Endometrial microvascular endothelial cells (primary cell): ENCODE measurements around the gene CDH16. TPM values are rescaled to one million over a fixed set of nuclear protein-coding genes. Genes with fewer than 3 reads are reported as not detected.
"Not testable (repeated sequence)": the region's sequence is repeated elsewhere in the genome, so short reads cannot be mapped to it uniquely, and the experiment has no call there.

Experiments used
- in situ Hi-C: cut with HindIII; loops from 2 replicates; pipeline ENCODE4 v1.10.0; 2017; ENCODE audit warnings: low sequenced_read_pairs, low pct_unique_long_range_greater_than_20kb; ENCODE audit errors: inconsistent ontology term
- total RNA-seq: library from RNA; depleted of rRNA; stranded (reverse); fragments of >200 nt; gene quantifications from one replicate; pipeline ENCODE4 v1.2.3, GENCODE V29; 2015; ENCODE audit errors: inconsistent ontology term

CDH16 gene
- total RNA-seq, 1 donor from 2014 or later = not detected

DNA sequence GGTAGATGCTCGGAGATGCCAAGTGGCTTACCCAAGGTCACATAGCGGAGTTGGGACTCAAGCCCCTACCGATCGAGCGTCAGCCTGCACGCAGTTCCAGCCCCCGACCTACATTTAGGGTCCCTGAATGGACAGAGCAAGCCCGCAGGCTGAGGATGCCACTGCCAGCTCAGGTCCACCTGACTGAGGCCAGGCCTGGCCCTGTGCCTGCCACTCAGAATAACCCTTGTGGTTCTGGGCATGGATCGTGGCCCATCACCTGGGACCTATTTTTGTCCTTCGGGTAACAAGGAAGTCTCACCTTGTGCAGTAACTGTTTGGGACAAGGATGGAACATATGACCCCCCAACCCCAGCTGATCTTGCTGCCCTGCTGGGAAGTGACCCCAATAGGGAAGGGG lies 17.1 kb downstream of the CDH16 start:
- in situ Hi-C loops = no loop called here

DNA sequence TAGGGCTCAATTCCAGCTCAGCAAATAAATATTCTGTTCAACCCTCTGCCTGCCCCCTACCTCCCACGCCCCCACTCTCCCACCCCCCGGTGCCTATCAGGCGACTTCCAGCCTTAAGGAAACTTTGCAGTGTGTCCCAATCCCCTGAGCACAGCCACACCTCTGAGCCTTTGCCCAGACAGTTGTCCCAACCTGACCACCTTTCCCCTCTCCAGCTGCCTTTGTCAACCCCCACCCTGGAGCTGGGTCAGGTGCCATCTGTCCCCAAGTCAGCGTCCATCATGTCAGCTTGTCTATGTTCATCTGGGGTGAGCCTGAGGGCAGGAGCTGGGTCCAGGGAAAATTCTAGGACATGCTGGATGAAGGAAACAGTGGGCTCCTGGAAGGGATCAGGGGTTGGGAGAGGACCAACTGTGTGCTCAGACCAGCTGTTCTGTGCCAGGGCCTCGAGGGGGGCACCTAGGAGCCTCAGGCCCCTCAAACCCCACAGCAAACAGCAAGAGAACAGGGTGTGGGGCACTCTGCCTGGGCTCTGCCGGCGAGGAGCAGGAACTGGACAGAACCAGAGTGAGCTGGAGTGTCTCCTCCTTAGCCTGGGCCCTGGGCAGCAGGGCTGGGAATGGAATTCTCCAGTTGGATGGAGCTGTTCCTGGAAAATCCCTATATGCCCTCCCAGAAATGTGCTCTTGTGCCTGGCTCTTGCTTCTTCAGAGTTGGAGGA lies 17.8 kb downstream of the CDH16 start:
- in situ Hi-C loops = no loop called here

DNA sequence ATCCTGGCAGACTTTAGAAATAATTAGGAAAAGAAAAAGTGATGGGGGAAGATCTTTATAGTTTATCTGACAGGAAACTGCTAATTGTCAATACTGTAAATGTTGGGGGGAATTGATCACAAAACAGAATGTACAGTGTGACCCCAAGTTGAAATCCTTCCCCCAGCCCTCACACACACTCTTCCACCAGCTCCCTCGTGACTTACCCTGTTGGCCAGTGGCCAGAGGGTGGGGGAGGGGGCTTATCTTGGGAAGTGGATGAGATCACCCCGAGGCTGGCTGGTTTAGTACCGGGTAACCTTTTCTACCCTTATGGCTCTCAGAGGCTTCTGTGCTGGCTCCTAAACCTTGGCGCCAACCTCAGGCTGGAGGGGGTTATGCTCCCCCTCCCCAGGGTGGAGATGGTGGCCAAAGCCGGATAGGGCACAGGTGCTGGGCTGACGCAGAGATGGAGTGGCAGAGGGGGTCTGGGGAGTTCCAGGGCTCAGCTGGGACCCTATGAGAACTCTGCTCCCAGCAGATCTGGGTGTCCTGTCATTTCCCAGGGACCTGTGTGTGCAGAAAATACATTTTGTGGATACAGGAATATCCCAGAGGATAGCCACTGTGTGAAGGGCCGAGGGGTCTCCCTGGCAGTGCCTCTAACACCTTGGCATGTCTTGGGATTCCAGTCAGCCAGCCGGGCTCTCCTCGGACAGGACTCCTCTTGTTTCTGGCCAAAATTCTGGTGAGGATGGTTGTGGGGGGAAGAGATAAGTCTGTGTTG lies 18.6 kb downstream of the CDH16 start:
- in situ Hi-C loops = no loop called here

DNA sequence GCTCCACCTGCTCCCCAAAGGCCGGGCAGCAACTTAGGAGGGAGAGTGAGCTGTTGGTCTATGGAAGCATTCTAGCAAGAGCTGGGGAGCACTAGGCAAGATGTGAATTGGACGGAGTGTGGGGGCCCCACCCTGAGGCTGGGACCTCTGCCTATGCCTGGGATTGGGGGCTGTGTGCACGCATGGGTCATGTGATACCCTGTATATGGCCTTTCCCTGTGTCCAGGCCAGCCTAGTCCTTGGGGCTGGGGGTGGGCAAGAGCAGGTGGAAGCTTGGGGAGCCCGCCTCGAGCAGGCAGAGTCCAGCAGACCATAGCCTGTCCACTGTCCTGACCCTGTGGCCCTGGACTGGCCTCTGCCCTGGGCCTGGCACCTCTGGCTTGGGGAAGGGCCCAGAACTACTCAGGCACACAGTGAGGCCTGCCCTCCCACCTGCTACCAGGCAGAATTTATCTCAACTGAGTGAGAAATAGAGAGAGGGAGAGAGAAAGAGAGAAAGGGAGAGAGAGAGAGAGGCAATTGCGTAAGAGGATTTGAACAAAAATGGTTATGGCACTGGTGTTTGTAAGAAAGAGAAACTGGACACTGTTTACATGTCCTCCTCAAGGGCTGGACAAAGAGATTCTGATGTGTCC lies 19.3 kb downstream of the CDH16 start:
- in situ Hi-C loops = no loop called here

DNA sequence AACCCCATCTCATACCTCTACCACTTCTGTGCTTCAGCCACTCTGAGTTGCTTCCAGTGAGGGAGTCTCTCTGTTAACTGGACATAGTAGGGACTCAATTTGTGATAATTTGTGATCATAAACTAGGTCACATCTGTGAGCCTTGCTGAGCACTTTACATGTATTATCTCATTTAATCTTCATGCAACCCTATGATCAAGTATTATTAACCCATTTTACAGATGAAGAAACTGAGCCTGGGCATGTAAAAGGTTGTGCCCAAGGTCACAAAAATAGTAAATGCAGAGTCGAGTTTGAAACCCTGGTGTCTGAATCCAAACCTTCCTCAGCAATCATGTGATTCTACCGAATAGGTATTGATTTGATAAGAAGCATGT lies 19.8 kb downstream of the CDH16 start:
- in situ Hi-C loops = no loop called here

DNA sequence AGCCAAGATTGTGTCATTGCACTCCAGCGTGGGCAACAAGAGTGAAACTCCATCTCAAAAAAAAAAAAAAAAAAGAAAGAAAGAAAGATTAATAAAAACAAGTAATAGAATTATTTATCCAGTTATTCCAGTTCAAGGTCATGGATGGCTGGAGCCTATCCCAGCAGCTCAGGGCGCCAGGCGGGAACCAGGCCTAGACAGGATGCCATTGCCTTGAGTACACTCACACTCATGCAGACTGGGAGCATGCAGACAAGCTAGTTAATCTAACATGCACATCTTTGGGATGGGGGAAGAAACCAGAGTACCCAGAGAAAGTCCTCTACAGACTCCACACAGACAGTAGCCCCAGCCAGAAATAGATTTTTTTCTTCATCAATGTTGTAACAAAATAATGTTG lies 20.5 kb downstream of the CDH16 start:
- in situ Hi-C loops = no loop called here

DNA sequence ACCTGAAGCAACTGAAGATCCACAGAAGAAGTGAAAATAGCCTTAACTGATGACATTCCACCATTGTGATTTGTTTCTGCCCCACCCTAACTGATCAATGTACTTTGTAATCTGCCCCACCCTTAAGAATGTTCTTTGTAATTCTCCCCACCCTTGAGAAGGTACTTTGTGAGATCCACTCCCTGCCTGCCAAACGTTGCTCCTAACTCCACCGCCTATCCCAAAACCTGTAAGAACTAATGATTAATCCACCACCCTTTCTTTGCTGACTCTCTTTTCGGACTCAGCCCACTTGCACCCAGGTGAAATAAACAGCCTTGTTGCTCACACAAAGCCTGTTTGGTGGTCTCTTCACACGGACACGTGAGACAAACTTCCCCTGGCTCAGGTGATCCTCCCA lies 22.0 kb downstream of the CDH16 start:
- in situ Hi-C loops = not testable (repeated sequence)

DNA sequence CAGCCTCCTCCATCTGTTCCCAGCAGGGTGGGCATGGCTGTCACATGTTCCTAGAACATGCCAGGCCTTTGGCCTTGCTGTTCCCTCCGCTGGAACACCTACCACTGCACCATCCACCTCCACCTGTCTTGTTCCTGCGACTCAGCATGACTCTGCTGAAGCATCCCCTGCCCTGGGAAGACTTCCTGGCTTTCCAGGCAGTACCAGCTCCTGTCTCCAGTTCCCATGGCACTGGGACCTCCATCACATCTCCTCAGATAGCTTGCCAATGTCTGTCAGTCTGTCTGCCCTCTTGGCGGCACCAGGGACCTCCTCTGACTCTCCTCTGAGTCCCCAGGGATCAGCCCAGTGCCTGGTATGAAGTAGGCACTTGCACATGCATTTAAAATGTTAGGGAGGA lies 22.7 kb downstream of the CDH16 start:
- in situ Hi-C loops = no loop called here

DNA sequence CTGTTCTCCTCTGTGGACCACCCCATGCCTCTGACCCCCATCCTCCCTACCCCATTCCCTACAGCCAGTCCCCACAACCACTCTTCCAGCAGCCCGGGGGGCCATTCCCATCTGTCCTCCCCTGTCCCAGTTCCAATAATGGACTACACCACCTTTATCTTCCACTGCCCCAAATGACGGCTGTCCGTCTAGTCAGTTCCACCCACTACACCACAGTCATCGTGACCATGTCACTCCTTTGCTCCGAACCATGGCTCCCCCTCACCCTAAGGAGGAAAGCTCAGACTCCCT lies 23.1 kb downstream of the CDH16 start:
- in situ Hi-C loops = no loop called here

DNA sequence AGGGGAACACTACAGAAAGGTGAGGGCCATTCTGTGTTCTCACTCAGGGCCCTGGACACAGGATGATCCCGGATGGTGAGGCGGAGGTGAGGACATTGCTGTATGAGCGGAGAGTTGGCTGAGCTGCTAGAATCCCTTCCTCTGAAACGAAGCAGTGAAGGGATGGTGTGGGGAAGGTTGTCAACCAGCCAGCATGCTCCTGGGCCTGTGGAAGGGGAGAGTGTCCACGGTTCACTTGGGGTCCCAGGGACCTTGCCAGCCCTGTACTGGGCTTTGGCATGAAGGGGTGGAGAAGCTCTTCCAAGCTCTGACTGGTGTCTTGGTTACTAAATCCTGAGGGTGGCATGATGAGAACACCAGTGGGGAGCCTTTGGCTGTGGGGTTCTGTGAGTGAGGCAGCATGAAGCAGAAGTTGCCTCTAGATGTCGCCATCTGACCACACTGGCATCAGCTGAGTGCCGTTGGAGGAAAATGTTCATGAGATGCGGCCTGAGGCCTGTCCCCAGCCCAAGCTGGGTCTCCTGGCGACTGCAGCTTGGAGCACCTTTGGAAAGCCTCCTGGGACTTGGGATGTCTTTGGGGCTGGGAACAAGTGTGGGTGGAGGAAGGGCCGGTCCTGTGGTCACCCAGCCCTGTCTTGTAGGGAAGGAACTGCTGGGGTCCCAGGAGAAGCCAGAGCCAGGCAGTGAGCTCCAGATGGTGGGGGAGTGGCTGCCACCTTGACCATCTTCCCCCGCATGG lies 23.6 kb downstream of the CDH16 start:
- in situ Hi-C loops = no loop called here

DNA sequence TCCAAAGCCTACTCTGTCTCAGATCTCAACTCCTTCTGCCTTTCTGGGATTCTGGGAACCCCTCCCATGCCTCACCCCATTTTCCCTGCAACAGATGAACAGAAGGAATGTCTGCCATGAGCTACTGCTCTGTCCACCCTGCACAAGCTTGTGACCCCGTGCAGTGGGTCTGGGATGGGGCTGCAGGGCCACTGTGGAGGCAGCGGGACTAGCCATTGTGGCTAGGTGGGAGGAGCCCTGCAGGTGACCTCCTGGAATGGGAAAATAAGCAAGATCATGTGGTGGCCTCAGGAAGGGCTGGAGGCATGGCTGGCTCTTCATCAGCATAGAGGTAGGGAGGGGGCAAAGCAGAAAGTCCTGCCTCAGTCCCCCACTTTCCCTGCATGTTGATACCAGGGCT lies 24.6 kb downstream of the CDH16 start:
- in situ Hi-C loops = no loop called here

DNA sequence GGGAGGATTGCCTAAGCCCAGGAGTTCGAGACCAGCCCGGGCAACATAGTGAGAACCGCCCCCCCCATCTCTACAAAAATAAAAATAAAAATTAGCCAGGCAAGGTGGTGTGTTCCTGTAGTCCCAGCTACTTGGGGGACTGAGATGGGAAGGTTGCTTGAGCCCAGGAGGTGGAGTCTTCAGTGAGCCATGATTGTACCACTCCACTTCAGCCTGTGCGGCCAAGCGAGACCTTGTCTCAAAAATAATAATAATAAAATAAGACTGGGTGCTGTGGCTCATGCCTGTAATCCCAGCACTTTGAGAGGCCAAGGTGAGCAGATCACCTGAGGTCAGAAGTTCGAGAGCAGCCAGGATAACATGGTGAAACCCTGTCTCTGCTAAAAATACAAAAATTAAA lies 26.9 kb downstream of the CDH16 start:
- in situ Hi-C loops = no loop called here

DNA sequence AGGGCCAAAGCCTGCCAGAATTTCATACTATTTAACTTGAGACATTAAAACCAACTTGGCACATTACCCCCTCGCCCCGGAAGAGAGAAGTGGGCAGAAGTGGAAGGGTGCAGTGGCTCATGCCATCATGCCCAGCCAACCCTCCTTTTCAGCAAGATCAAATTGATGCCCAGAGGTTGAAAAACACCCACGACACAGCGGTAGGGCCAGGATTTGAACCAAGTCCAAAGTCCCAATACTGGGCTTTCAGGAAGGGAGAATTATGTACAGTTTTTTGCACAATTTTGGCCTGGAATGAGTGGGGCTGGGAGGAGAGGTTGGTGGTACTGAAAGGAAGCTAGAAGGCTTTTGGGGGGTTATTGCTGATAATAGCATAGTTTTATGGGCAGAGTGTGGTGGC lies 27.3 kb downstream of the CDH16 start:
- in situ Hi-C loops = no loop called here

DNA sequence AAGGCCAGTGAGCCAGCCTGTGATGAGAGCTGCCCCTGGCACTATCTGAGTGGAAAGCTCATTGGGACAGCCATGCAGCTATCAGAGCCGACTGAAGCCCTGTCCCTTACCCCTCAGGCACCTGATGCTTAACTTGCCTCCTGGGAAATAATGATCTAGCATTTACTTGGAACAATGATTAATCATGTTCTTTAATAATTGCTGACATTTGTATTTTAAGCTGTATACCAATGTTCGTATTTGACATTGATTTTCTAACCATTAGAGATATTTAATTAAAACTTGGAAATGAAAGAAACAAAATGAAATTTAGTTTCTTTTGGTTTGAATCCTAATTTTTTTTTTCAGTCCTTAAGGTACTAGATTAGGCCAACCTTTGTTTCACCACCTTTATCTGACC lies 27.9 kb downstream of the CDH16 start:
- in situ Hi-C loops = no loop called here

DNA sequence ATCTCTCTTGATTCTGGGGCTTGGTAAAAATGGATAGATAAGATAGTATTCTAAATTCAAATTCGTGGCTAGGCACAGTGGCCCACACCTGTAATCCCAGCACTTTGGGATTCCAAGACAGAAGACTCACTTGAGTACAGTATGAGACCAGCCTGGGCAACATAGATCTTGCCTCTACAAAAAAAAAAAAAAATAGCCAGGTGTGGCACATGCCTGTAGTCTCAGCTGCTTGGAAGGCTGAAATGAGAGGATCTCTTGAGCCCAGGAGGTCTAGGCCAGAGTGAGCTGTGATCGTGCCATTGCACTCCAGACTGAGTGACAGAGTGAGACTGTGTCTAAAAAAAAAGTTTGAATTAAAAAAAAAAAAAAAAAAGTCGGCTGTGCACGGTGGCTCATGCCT lies 29.1 kb downstream of the CDH16 start:
- in situ Hi-C loops = no loop called here

DNA sequence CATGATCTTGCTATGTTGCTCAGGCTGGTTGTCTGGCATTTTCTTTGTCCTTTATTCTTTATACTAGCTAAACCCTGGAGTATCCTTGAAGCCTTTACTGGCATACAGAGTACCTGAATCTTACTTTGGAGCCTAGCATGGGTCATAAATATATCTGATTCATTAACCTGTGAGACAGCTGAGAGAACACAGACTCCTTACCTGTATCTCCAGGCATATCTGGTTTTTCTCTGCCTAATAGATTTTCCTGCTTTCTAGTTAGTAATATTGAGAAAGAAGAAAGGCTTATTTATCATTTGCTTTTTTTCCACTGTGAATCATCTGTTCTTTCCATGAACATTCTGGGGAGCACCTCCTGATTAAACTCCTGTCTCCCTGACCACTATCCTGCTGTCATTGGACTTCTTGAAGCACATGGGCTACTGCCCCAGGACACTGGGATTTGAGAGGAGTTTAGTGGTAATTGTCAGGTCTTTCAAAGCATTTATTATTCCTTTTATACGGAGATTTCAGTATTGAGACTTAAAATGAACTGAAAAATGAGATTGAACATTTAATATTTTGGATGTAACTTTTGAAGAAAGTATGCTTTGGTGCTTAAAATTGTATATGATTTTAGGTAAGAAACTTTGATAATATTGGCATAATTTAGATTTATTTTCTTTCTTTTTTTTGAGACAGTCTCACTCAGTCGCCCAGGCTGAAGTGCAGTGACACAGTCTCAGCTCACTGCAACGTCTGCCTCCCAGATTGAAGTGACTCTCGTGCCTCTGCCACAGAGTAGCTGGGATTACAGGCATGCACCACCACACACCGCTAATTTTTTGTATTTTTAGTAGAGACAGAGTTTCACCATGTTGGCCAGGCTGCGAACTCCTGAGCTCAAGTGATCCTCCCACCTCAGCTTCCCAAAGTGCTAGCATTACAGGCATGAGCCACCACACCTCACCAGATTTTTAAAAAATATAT lies 29.8 kb downstream of the CDH16 start:
- in situ Hi-C loops = no loop called here

DNA sequence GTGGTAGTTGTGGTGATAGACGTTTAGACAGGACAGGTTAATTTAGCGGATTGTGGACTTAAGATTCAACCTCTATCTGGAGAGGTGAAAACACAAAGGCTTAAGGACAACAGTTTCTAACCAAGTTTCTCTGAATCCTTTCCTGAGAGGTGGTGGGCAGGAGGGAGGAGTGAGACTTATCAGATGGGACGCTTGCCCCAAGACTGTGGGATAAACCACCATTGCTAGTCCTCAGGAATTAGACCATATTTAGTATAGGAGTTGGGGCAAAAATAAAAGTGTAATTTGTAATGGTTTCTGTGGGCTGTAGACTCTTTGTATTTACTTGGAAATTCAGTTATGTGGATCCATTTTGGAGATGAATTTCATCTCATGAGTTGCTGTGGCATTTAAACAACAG lies 31.8 kb downstream of the CDH16 start:
- in situ Hi-C loops = no loop called here

DNA sequence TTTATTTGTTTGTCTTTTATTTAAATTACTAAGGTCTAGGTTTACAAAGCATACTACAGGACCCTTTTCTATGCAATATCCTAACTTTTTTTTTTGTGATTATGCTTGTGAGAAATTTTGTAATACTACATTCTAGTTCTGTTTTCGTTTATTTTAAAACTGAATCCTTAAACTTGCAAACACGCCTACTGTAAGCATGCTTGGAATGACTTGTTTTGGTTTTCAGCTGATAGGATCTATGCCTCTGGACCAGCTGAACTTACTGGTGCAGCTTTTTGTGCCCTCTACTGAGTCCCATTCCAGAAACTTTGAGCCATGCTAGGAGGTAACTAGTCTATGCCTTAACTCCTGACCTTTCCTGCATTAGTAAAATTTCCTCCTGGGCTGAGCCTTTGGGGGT lies 32.4 kb downstream of the CDH16 start:
- in situ Hi-C loops = no loop called here

DNA sequence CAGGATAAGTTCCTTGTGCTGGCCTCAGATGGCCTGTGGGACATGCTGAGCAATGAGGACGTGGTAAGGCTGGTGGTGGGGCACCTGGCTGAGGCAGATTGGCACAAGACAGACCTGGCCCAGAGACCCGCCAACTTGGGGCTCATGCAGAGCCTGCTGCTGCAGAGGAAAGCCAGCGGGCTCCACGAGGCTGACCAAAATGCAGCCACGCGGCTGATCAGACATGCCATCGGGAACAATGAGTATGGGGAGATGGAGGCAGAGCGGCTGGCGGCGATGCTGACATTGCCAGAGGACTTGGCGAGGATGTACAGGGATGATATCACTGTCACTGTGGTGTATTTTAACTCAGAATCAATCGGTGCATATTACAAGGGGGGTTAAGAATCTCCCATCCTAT lies 33.2 kb downstream of the CDH16 start:
- in situ Hi-C loops = no loop called here
